Type B pancreatic cell (in vitro differentiated cells): ENCODE measurements around the gene EFNA5. TPM values are rescaled to one million over a fixed set of nuclear protein-coding genes. Genes with fewer than 3 reads are reported as not detected.

Experiments
- DNase-seq: peaks from one replicate; pipeline ENCODE4 v3.0.0; 2021; ENCODE audit warnings: mixed read lengths; ENCODE audit not compliant: unreplicated experiment; ENCODE audit errors: extremely low spot score
- H3K27ac Mint-ChIP-seq: 2 replicates; pipeline ENCODE4 v1.8.0; 2021; ENCODE audit warnings: mild to moderate bottlenecking, mixed read lengths
- H3K27me3 Mint-ChIP-seq: 2 replicates; pipeline ENCODE4 v1.8.0; 2021; ENCODE audit warnings: mixed read lengths
- H3K36me3 Mint-ChIP-seq: 2 replicates; pipeline ENCODE4 v1.8.0; 2021; ENCODE audit warnings: mixed read lengths
- H3K4me1 Mint-ChIP-seq: one replicate; pipeline ENCODE4 v1.8.0; 2021; ENCODE audit warnings: mixed read lengths; ENCODE audit not compliant: unreplicated experiment
- H3K4me3 Mint-ChIP-seq: 2 replicates; pipeline ENCODE4 v1.8.0; 2021; ENCODE audit warnings: mild to moderate bottlenecking, mixed read lengths
- H3K9me3 Mint-ChIP-seq: 2 replicates; pipeline ENCODE4 v1.8.0; 2021; ENCODE audit warnings: mixed read lengths
- CTCF ChIP-seq: fragments of 200-600 bp; sonication (generic); conservative IDR thresholded peaks from 2 replicates; pipeline ENCODE4 v1.5.0; 2021; ENCODE audit warnings: antibody characterized with exemption, mild to moderate bottlenecking
- total RNA-seq: library from RNA; stranded (reverse); gene quantifications from 2 replicates; pipeline ENCODE4 v1.2.1, GENCODE V29; 2021; ENCODE audit warnings: low replicate concordance

Gene EFNA5
- total RNA-seq, 1 donor from 2014 or later = 65.0 TPM

- Mint-ChIP-seq H3K27ac (peak overlapping the region; percentile 11), H3K9me3 (no peaks in the 10 kb centered on the region), H3K4me3 (no peak overlapping the region), H3K4me1 (peaks cover 27% of the 10 kb centered on the region), H3K36me3 (peaks cover 5% of the 10 kb centered on the region), H3K27me3 (no peaks in the 10 kb centered on the region)
- TF ChIP-seq CTCF = no peak
- DNase-seq = no peak
Observed at GRCh38 chr5:107652839-107653607, 17.7 kb downstream of the EFNA5 start.

GRCh38 chr5:107652408-107652807, 18.3 kb downstream of the EFNA5 start:
- no peak for DNase-seq
- Mint-ChIP-seq H3K27ac (no peak overlapping the region), H3K4me1 (peaks cover 30% of the 10 kb centered on the region), H3K4me3 (no peak overlapping the region), H3K9me3 (no peaks in the 10 kb centered on the region), H3K36me3 (peaks cover 5% of the 10 kb centered on the region), H3K27me3 (no peaks in the 10 kb centered on the region)
- TF ChIP-seq CTCF = no peak

- no peak for DNase-seq
- no peak overlapping the region for H3K27ac Mint-ChIP-seq
- H3K36me3 Mint-ChIP-seq = peaks cover 5% of the 10 kb centered on the region
- peaks cover 30% of the 10 kb centered on the region for H3K4me1 Mint-ChIP-seq
- no peaks in the 10 kb centered on the region for H3K27me3 Mint-ChIP-seq
- H3K9me3 Mint-ChIP-seq = no peaks in the 10 kb centered on the region
- H3K4me3 Mint-ChIP-seq = no peak overlapping the region
- no peak for TF ChIP-seq CTCF
Observed at GRCh38 chr5:107651325-107651724, 19.4 kb downstream of the EFNA5 start.

- H3K27ac Mint-ChIP-seq = no peak overlapping the region
- no peak overlapping the region for H3K4me3 Mint-ChIP-seq
- peaks cover 4% of the 10 kb centered on the region for H3K9me3 Mint-ChIP-seq
- no peak for DNase-seq
- H3K4me1 Mint-ChIP-seq = peaks cover 3% of the 10 kb centered on the region
- H3K27me3 Mint-ChIP-seq = no peaks in the 10 kb centered on the region
- TF ChIP-seq CTCF = no peak
- peaks cover 8% of the 10 kb centered on the region for H3K36me3 Mint-ChIP-seq
Observed at GRCh38 chr5:107646418-107646817, 24.3 kb downstream of the EFNA5 start.

- H3K4me3 Mint-ChIP-seq = no peak overlapping the region
- H3K27me3 Mint-ChIP-seq = no peaks in the 10 kb centered on the region
- no peak for DNase-seq
- H3K4me1 Mint-ChIP-seq = peaks cover 21% of the 10 kb centered on the region
- TF ChIP-seq CTCF = no peak
- peaks cover 4% of the 10 kb centered on the region for H3K9me3 Mint-ChIP-seq
- peaks cover 19% of the 10 kb centered on the region for H3K36me3 Mint-ChIP-seq
- no peak overlapping the region for H3K27ac Mint-ChIP-seq
Observed at GRCh38 chr5:107640568-107640967, 30.2 kb downstream of the EFNA5 start.
